ENCODE measurements around the gene TCTN3.
"Not testable (repeated sequence)": the region's sequence is repeated elsewhere in the genome, so short reads cannot be mapped to it uniquely, and the experiment has no call there.

TCTN3 gene

DNA sequence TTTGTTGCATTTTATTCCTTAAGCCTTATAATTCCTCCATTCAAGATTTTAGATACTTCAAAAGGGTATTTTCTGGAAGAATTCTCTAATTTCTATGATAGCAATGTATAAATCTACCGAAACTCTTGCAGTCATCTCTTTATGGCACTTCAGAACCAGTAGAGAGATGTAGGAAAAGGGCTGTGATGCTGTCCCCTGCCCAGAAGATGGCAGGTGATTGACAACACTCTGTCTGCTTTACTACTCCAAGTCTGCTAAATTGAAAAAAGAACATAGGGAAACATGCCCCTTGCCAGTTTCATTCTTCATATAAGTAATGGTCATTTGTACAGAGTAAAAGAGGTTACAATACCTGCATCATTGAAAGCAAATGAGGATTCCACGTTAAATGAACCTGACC, 5.1 kb downstream of the TCTN3 start:
- no peak for DNase-seq (ENCODE audit: low read depth)

- no peak for DNase-seq (ENCODE audit: low read depth)
Observed at GRCh38 chr10:95683966-95684365, 9.8 kb downstream of the TCTN3 start.

DNA sequence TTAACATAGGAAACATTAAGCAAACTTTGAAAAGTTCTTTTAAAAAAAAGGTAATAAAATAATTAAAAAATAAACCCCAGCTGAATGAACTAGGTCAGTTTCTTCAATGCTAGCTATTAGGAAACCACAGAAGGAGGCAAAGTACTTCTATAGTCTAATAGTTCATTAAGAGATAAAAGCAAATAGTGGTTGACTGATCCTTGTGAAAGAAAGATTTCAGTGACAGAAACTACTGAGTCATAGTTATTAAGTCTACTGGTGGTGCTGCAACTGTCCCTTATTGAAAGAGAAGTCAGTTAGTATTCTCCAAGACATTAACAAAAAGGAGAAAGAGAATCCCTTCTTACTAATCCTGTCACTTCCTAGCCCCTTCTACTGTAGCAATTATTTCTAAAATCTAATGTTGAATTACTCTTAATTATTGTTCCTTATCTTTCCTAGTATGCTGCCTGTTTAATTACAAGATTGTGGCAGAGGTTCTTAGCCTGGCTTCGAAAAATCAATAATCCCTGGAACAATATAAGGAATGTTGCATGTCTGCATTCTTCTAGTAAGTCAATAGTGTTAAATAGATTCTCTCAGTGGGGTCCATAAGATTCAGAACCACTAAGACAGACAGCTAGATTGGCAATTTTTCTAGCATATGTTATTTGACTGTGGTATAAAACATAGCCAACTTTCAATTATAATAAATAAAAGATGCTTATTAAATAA, 18.2 kb downstream of the TCTN3 start:
- no peak for DNase-seq (ENCODE audit: low read depth)

GRCh38 chr10:95674643-95675042, 19.1 kb downstream of the TCTN3 start:
- no peak for DNase-seq (ENCODE audit: low read depth)

GRCh38 chr10:95672641-95673040, 21.1 kb downstream of the TCTN3 start:
- DNase-seq (ENCODE audit: low read depth), result not testable (repeated sequence)

GRCh38 chr10:95664543-95664942, 29.2 kb downstream of the TCTN3 start:
- DNase-seq (ENCODE audit: low read depth), result no peak

GRCh38 chr10:95663496-95663895, 30.2 kb downstream of the TCTN3 start:
- DNase-seq (ENCODE audit: low read depth), result no peak

DNA sequence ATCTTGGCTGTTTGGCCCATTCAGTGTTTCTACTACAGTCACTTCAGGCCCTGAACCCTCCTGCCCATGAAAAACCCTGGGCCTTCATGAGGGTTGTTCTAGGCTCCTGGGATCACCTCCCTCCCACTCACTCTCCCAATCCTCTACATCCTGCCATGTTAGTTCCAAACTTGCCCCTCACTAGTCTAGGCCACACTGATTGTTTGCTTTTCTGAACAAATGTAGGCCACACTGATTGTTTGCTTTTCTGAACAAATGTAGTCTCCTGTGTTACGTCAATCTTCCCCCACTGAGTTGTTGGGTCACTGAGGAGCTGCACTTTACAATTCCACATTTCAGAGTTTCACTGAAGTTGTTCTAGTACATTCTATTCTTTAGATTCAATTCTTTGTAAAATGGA, 31.9 kb downstream of the TCTN3 start:
- DNase-seq (ENCODE audit: low read depth), result no peak

DNA sequence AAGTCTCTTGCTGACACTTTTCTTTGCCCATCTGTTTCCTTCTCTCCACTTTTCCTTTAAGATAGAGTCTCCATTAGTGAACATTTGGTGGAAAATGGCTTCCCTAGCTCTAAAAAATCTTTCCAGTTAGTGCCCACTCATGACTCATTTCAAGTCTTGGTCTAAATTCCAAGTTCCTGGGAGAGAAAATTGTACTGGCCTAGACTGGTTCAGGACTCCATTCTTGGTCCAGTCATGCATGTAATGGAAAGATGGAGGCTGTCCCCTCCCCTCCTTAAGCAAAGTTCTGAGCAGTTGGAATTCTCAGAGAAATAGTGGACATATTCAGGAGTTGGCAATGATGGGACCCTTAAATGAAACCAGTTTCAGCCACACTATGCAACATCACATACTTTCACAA, 33.4 kb downstream of the TCTN3 start:
- no peak for DNase-seq (ENCODE audit: low read depth)

DNA sequence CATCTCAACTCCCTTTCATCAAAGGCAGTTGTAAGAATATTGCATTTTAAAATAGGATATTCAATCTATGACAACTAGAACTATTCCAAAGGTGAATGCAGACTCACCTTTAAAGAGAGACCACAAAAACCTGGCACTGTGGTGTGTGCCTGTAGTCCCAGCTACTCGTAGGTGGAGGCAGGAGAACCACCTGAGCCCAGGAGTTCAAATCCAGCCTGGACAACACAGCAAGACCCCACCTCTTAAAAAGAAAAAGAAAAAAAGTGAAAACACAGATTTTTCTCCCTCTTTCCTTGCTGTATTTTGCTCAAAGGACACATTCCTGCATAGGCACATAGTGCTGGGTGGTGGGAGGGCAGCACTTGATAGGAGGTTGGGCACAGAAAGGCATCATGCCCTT, 36.5 kb downstream of the TCTN3 start:
- no peak for DNase-seq (ENCODE audit: low read depth)

- DNase-seq (ENCODE audit: low read depth), result peak; percentile 76
Observed at GRCh38 chr10:95656291-95657164, 37.2 kb downstream of the TCTN3 start, which contains the start of gene ALDH18A1. Gene ALDH18A1 (minus strand): TSS chr10:95656711. CDS start chr10:95653377, 3,334 bp downstream.

- no peak for DNase-seq (ENCODE audit: low read depth)
Observed at GRCh38 chr10:95655571-95656290, 38.0 kb downstream of the TCTN3 start.

DNA sequence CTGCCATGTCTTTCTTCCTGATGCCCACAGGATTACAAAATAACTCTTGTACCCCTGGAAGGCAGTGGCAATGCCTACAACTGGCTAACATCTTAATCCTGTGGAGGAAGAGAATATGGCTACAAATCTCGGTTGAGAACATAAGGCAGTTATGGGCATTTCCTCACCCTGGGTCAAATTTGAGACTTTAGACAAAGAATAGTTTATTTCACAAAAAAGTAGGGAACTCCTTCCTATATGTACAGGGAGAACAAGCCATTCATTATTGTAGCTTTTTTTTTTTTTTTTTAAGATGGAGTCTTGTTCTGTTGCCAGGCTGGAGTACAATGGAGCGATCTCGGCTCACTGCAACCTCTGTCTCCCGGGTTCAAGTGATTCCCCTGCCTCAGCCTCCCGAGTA, 39.8 kb downstream of the TCTN3 start:
- DNase-seq (ENCODE audit: low read depth), result no peak

- no peak for DNase-seq (ENCODE audit: low read depth)
Observed at GRCh38 chr10:95651346-95652060, 42.2 kb downstream of the TCTN3 start.

GRCh38 chr10:95650232-95650631, 43.5 kb downstream of the TCTN3 start:
- DNase-seq (ENCODE audit: low read depth), result no peak

GRCh38 chr10:95648138-95648537, 45.6 kb downstream of the TCTN3 start:
- DNase-seq (ENCODE audit: low read depth), result no peak

DNA sequence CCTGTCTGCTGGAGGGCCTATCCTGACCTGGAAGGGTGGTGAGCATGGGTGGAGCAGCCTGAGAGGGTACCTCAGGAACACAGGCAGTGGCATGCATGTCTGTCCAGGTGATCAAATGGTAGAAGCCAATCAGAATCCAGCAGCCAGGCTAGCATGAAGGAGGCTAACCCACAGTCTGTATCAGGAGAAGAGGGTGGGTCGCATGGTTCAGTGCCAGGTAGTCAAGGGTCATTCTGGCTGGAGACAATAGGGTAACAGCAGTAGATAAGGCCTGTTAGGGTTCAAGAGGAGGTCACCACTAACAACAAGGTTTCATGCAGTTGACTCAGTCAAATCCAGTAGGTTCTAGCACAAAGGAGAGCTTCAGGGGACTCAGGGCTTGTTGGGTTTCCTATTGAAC, 47.6 kb downstream of the TCTN3 start:
- DNase-seq (ENCODE audit: low read depth), result no peak

- DNase-seq (ENCODE audit: low read depth), result no peak
Observed at GRCh38 chr10:95644901-95645300, 48.8 kb downstream of the TCTN3 start.

DNA sequence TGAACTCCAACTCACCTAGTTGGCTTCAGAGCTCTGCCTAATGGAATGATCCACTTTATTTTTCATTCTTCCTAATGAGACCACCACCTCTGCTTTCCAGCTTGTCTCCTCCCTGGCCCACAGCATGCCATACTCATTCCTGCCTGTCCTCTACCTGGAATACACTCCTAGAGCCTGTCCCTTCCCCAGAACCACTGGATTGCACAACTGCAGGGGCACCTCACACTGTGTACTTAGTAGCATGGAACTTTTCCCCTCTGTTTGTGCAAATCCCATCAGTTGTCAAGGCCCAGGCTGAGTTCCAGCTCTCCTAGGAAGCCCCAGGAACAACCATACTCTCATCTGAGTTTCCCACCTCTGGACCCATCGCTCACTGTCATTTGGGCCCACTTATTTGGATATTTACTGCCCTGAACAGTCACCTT, 52.8 kb downstream of the TCTN3 start:
- DNase-seq (ENCODE audit: low read depth), result no peak

GRCh38 chr10:95637911-95638310, 55.8 kb downstream of the TCTN3 start:
- DNase-seq (ENCODE audit: low read depth), result no peak

DNA sequence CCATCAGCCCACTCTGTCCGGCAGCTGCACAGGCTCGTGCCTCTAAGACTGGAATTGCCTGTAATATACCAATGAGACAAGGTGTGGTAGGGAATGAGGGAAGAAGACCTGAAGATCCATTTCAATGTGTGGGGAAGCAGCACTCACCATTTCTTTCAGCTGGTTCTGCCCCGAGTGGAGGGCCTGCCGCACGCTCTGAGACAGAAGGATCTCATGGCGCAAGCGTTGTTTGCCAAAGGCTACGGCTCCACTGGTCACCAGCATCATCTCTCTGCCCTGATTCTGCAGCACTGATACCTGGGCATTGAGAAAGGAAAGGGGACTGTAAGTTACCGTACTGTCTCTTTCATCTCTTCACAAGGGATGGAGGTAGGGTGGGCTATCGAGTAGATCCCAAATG, 56.6 kb downstream of the TCTN3 start:
- DNase-seq (ENCODE audit: low read depth), result no peak

DNA sequence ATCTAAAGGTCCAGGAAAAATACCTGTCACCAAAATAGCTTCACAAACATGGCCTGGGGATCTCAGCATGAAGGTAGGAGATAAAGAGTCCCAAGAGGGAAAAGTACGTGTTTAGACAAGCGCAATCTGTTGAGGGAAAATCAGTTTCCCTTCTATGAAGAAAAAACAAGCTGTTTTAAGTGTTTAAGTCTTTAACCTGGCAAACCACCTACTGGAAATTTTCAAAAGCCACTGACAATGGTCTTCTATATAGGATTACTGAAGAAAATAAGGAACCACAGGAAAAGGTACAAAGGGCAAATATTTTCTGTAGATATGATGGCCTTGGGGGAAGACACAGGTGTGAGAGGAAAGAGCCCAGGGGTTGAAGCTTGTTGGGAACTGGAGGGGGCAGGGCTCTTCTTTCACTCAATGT, 58.4 kb downstream of the TCTN3 start:
- DNase-seq (ENCODE audit: low read depth), result no peak

Data from T-helper 22 cell (primary cell).